Hypothalamus (tissue), 51 donors: ENCODE measurements around the gene SIDT1.
"Not testable (repeated sequence)": the region's sequence is repeated elsewhere in the genome, so short reads cannot be mapped to it uniquely, and the experiment has no call there.

Source experiments
- DNase-seq, 51 donors: peaks; one replicate each; lab custom pipeline; 2025; lab: John Stamatoyannopoulos, UW

SIDT1 gene

DNA sequence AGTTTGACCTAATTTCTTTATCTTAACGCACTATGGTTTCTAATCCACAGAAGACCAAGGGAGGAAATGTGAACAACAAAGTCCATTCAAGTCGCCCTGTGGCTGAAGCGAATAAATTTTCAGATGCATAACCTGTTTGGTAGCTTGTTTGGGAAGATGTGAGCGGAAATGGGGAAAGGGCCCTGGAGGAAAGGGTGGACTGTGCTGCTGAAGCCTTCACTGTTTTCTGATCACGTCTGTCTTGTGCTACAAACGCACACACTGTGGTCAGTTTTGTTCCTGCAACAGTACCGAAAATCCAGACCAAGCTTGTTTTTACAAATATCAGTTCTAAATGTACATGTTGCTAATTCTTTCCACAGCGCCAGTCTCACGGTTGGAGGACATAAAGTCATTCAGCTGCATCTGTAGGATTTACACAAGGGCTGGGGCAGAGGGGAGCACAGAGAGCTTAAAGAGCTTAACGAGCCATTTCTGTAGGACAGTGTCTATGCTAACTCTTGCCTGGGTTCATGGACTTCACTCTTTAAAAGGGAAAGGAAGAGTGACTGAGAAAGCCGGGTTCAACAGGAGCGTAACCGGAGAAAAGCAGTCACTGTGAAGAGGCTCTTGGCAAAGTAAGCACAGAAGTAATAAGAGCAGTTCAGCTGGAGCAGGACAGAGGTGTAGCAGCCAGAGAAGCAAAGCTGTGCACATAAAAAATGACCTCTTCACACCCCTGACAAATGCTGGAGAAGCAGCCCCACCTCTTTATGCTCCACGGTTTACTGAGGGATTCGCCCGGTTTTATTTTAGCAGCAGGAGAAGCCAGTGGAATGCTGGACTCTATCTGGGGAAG, 97.4 kb downstream of the SIDT1 start:
- no peak for DNase-seq

DNA sequence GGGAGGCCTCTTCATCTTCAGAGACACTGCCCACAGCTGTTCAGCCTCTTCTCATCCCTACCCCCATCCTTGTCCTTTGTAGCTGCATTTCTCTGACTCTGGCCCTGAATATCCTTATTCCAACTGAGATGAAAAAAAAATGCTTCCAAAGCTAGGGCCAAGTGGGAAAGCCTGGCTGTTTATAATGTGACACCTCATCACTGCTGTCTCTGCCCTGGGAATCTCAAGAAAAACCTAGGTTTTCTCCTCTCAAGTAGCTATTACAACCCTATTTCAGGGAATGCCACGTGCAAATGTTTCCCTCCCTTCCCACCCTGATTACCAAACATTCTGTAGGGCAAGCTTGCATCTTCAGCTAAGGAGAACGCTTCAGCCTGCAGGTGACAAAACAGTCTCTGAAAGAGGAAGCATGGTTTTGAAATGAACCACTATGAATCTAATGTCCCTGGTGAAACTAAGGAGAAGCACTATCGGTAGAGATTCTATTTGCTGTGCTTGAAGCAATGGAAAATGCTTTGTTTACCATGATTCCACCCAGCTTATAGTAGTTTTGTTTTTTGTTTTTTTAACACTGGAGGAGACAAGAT, 98.7 kb downstream of the SIDT1 start:
- no peak for DNase-seq

DNA sequence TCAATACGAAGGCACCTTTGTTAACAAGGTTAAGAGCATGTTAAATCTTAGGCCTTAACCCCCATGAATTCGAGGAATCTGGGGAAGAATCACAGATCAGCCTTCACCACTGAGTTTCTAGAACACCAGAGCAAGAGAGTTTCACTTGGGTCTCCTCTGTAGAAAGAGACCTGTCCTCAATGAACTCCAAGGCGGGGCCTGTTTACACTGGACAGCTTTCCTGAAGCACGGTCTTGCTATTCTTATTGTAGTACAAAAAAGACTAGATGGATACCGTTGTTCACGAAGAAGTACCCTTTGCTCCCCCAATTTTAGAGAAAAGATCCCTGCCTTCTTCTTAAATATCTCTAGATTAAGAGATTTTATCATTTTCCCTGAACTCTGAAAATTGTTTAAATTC, 99.2 kb downstream of the SIDT1 start:
- DNase-seq = no peak

DNA sequence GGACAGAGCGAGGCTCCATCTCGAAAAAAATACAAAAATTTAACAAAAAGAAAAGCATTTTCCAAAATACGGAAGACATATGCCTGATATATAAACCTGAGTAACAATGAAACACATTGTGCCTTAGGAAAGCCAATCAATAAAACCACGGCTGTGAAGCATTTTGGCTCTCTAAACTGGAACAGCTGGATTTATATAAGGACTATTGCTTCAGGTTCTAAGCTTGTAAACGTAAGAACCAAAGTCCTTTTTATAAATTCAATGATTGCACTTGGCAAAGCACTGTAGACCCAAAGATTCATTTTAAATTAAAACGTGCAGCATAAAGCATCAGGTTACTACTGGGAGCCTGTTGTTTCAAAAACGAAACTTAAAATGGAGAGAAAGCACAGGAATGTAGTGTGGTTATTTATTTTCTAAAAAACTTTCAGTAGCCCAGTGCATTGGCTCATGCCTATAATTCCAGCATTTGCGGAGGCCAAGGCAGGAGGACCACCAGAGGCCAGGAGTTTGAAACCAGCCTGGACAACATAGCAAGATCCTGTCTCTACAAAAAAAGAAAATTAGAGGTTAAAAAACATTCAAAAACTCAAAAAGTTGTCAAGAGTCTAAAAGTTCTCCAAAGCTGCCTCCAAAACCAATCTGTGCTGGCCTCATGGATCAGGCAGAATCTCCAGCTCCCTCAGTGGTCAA, 102.6 kb downstream of the SIDT1 start:
- no peak for DNase-seq

- DNase-seq = not testable (repeated sequence)
Measured at GRCh38 chr3:113636034-113636433, 103.7 kb downstream of the SIDT1 start.

DNA sequence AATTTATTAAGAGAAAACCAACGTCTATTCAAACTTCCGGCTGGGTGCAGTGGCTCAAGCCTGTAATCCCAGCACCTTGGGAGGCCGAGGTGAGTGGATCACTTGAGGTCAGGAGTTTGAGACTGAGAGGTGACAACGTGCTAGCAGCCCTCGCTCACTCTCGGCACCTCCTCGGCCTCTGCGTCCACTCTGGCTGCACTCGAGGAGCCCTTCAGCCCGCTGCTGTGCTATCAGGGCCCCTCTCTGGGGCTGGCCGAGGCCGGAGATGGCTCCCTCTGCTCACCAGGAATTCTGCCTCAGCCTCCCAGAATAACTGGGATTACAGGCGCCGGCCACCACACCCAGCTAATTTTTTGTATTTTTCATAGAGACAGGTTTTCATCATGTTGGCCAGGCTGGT, 105.4 kb downstream of the SIDT1 start:
- DNase-seq = no peak

GRCh38 chr3:113638910-113639309, 106.6 kb downstream of the SIDT1 start:
- no peak for DNase-seq

- DNase-seq = no peak
Measured at GRCh38 chr3:113643583-113643982, 111.2 kb downstream of the SIDT1 start.

DNA sequence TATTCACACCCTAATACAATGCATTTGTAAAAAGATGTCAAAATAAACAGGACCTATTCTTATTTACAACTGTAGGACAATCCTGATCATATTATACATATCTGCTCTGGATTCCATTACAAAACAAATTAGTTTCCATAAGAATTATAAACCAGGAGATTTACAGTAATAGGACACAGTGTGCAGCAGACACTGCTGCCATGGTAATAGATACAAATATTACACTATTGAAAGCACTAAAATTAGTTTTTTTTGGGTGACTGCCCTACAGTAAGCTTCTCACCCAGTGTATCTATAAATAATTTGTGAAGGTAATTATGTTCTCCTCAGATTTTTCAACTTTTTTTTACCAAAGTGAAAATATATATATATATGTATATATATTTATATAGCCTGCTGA, 116.2 kb downstream of the SIDT1 start:
- no peak for DNase-seq

DNA sequence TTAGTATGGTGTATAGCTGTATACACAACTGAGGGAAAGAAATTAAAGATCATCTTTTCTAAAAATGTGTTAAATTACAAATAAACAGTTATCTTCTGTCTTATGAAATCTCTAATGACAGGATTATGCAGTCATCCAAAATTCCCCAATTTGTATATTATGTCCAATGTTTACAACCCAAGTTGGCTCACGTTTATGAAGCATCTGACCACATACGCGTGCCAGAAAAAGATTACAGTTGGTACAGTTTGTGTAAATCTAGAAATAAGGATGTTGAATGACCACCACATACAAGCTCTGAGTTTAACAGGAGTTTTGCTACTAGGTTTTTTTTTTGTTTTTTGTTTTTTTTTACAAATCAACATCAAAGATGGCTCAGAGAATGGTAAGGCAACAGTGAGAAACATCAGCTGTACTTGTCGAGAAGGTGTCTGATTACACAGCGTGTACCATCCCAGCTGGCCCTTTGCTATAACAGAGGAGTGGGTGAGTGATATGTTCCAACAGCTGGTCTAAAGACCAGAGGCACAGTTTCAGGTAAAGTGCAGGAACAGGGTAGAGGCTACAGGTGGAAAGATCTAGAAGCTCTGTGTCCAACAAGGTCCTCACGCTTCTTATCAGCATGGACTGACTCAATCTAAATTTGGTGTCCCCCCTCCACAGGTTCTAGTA, 117.0 kb downstream of the SIDT1 start:
- no peak for DNase-seq

GRCh38 chr3:113654310-113654709, 122.0 kb downstream of the SIDT1 start:
- DNase-seq = no peak

DNA sequence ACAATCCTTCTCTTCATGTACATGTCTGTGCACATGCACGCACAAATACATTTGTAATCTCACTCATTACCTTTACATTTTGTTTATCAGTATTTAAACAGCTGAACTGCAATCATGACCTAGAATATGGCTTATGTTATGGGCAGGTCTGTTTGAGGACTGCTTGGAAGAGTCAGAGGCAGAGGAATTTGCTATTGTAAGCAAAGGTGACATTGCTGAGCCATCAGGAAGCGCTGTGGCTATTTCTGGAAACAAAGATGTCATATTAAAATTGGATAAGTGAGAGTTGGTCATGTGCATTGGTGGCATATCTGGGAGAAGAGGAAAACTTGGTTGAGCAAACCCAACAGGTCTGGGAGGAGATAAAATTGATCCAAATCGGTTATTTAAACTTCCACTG, 122.5 kb downstream of the SIDT1 start:
- DNase-seq = no peak

DNA sequence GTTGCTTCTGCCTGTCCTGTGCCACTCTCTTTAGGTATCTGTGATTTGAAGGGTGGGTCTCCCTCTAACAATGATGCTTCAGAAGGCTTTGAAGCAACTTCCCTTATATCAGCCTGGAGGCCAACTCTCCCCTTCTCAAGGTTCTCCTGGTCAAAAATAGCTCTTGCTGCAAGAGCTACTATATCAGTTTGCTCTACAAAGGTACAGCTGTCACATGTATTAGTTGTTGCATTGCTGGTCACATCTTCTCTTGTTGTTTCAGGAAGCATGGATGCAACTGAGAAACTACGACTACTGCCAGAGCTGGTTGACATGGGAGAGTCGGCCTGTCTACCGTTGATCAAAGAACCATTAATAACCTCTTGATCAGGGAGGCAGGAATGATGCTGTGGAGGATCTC, 125.8 kb downstream of the SIDT1 start:
- DNase-seq = no peak

- no peak for DNase-seq
Measured at GRCh38 chr3:113659101-113659541, 126.8 kb downstream of the SIDT1 start.

DNA sequence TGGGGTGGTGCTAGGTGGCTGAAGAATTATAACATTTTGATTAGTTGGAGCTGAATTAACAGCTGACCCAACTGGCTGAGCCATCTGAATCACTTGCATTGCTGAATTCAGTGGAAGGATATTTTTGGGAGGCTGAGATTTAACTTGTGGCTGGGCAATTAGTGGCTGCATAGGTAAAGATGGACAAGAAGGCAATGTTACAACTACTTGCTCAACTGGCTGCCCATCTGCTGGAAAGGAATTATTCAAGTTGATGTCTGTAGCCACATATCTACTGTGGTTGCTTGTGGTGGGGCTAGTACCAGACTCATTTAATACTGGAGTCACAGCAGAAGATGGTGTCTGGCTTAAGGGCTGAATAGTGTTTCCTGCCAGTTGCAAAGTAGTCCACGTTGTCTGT, 127.6 kb downstream of the SIDT1 start:
- no peak for DNase-seq

DNA sequence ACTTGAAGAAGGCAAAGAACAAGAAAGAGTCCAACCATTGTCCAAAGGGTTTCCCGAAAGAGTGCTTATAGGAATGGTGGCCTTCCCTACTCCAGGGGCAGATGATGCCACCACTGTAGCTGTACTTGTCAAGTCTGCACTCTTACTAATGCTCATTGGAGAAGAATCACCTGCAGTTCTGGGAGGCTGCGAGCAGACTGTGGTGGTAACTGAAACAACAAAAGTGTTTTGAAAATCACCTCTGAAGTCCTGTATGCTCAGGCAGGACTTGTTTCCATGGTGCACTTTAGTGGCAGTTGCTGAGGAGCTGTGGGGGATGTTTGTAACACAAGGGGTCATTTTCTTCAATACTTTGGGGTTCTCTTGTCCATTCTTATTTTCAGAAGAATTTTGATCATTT, 128.1 kb downstream of the SIDT1 start:
- no peak for DNase-seq

- DNase-seq = peak in 1 of 51 donors; percentile 6
Measured at GRCh38 chr3:113660896-113661295, 128.5 kb downstream of the SIDT1 start.

GRCh38 chr3:113662824-113663223, 130.5 kb downstream of the SIDT1 start:
- no peak for DNase-seq

DNA sequence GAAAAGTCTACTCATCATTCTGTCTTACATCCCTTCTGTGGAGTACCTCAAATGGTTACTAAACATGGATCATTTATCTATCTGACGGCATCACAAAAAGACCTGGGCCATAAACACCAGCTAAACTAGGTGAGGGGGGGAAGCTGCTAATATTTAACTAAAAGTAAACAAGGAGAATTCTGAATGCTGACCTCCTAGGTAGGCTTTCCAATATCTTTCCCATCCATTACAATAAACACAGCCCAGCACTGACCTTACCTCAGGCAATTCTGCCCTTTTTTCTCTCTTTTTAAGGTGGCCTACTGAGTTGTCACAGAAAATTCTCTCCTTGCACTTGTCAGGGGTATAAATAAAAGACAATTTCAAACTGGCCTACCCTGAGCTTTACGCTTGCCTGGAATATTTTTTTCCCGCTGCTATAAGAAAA, 131.0 kb downstream of the SIDT1 start:
- DNase-seq = no peak

DNA sequence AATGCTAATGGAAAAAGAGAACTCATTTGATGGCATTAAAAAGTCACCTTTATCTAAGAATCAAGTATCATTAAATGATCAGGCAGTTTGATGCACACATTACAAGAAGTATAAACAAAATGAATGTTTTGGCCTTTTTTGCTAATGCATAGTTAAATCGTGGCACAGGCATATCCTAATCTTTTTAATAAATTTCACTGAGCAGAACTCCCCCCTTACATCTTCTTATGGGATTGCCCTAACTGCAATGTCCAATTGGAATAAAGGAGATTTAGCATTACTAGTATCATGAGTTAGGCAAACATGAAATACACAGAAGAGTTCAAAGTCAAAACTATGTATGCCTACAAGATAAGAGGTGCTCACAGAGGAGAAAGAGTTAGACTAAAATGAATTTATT, 131.4 kb downstream of the SIDT1 start:
- no peak for DNase-seq

GRCh38 chr3:113664523-113665094, 132.3 kb downstream of the SIDT1 start:
- no peak for DNase-seq
